GM19099 (cell line): ENCODE measurements around the gene NPPB.

Experiments used
- POLR2A ChIP-seq: IDR thresholded peaks from 3 replicates; pipeline ENCODE4 v1.6.1; 2011; ENCODE audit warnings: low read depth; ENCODE audit not compliant: insufficient read length; ENCODE audit errors: extremely low read depth

Gene NPPB

GRCh38 chr1:11869104-11869503 lies 10.4 kb upstream of the NPPB start:
- TF ChIP-seq POLR2A = no peak

- no peak for TF ChIP-seq POLR2A
Measured at GRCh38 chr1:11868331-11868980, 9.7 kb upstream of the NPPB start.

- TF ChIP-seq POLR2A = no peak
Measured at GRCh38 chr1:11862890-11863289, 4.1 kb upstream of the NPPB start.

- no peak for TF ChIP-seq POLR2A
Measured at GRCh38 chr1:11860587-11860986, 1.8 kb upstream of the NPPB start.

- no peak for TF ChIP-seq POLR2A
Measured at GRCh38 chr1:11860083-11860482, 1.3 kb upstream of the NPPB start.

- no peak for TF ChIP-seq POLR2A
Measured at GRCh38 chr1:11858968-11859871, 475 bp upstream of the NPPB start.

- TF ChIP-seq POLR2A = no peak
Measured at GRCh38 chr1:11858158-11858557, 587 bp downstream of the NPPB start.

- no peak for TF ChIP-seq POLR2A
Measured at GRCh38 chr1:11857164-11857851, 1.4 kb downstream of the NPPB start.

- no peak for TF ChIP-seq POLR2A
Measured at GRCh38 chr1:11856698-11857097, 2.0 kb downstream of the NPPB start.

- TF ChIP-seq POLR2A = no peak
Measured at GRCh38 chr1:11855430-11855829, 3.3 kb downstream of the NPPB start.

GRCh38 chr1:11854519-11854918 lies 4.2 kb downstream of the NPPB start:
- TF ChIP-seq POLR2A = no peak

- no peak for TF ChIP-seq POLR2A
Measured at GRCh38 chr1:11851180-11851579, 7.6 kb downstream of the NPPB start.

GRCh38 chr1:11850156-11850555 lies 8.6 kb downstream of the NPPB start:
- no peak for TF ChIP-seq POLR2A

- no peak for TF ChIP-seq POLR2A
Measured at GRCh38 chr1:11848373-11848700, 10.4 kb downstream of the NPPB start.

- no peak for TF ChIP-seq POLR2A
Measured at GRCh38 chr1:11847667-11848372, 10.9 kb downstream of the NPPB start, which contains the start of gene NPPA. Gene NPPA, minus strand, starts transcription at chr1:11847783. Its CDS starts 99 bp downstream, at chr1:11847684.
